22Rv1 (cell line): Measurements from ENCODE around the gene DPP7.

ENCODE experiments used
- H3K27ac ChIP-seq: fragments of 450-650 bp; 2 replicates; pipeline ENCODE4 v1.5.1; 2017
- CTCF ChIP-seq: fragments of 450-650 bp; IDR thresholded peaks from 2 replicates; pipeline ENCODE4 v1.5.1; 2017; ENCODE audit warnings: mild to moderate bottlenecking
- ZFX ChIP-seq: fragments of 450-650 bp; IDR thresholded peaks from 2 replicates; pipeline ENCODE4 v1.6.1; 2017; ENCODE audit warnings: antibody characterized with exemption, borderline replicate concordance

DPP7 gene

GRCh38 chr9:137107982-137108381 lies 6.6 kb downstream of the DPP7 start:
- H3K27ac ChIP-seq = no peak overlapping the region
- TF ChIP-seq CTCF (no peak), ZFX (no peak)

- H3K27ac ChIP-seq = no peak overlapping the region
- TF ChIP-seq CTCF (no peak), ZFX (no peak)
Measured at GRCh38 chr9:137107312-137107921, 7.1 kb downstream of the DPP7 start.

GRCh38 chr9:137106662-137107250 lies 7.8 kb downstream of the DPP7 start:
- H3K27ac ChIP-seq = no peak overlapping the region
- TF ChIP-seq CTCF = no peak
- TF ChIP-seq ZFX = no peak

- no peak for TF ChIP-seq ZFX
- TF ChIP-seq CTCF = no peak
- no peak overlapping the region for H3K27ac ChIP-seq
Measured at GRCh38 chr9:137105814-137106661, 8.5 kb downstream of the DPP7 start.

- TF ChIP-seq CTCF = no peak
- no peak for TF ChIP-seq ZFX
Measured at GRCh38 chr9:137103206-137103999, 11.1 kb downstream of the DPP7 start.

GRCh38 chr9:137099231-137099630 lies 15.3 kb downstream of the DPP7 start:
- no peak overlapping the region for H3K27ac ChIP-seq
- no peak for TF ChIP-seq CTCF
- TF ChIP-seq ZFX = no peak

More at GRCh38 chr9:137103206-137103999, 11.1 kb downstream of the DPP7 start:
- no peak overlapping the region for H3K27ac ChIP-seq
